ENCODE results near the gene TMIGD3.

GRCh38 chr1:111481387-111482221, 21.8 kb downstream of the TMIGD3 start:
- peak; percentile 69 for TF ChIP-seq CTCF (IDR thresholded peaks at IDR 0.05; ENCODE audit: low read depth, low read length)
- no peak for TF ChIP-seq POLR2A (IDR thresholded peaks at IDR 0.05; ENCODE audit: extremely low read depth, insufficient read length)

All from NB4 (cell line).